GM12874 (cell line): ENCODE results near the gene SIN3B.

ENCODE experiments used
- CTCF ChIP-seq: IDR thresholded peaks from 2 replicates; pipeline ENCODE4 v1.5.1; 2011; ENCODE audit warnings: low read depth, mild to moderate bottlenecking, control low read depth, low read length, moderate library complexity; ENCODE audit not compliant: insufficient read depth

The SIN3B gene

DNA sequence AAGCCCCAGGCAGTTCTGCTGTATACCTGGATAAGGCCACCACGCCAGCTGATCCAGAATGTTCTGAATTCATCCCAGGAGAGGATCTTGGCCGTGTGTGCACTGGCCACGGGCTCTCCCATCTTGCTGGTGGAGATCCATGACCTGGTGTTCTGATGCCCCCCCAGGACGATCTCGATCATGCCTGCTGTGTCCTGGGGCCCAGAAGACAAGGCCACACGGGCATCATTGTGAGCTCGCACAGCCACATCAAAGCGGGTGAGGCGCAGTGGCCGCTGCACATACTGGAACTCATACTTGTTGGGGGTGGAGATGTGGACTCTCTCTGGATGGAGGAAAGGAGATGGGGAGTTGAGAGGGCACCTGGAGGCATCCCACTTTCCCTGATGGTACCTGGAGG is 99.7 kb downstream of the SIN3B start:
- no peak for TF ChIP-seq CTCF
